LHCN-M2 (cell line): ENCODE results near the gene ANKRD65. TPM values are rescaled to one million over a fixed set of nuclear protein-coding genes. Genes with fewer than 3 reads are reported as not detected.
"Not testable (repeated sequence)": the region's sequence is repeated elsewhere in the genome, so short reads cannot be mapped to it uniquely, and the experiment has no call there.

Experiments used
- DNase-seq: peaks from one replicate; pipeline ENCODE4 v3.0.0-alpha.2; 2012; ENCODE audit warnings: low read depth
- total RNA-seq: library from RNA; depleted of rRNA; stranded (reverse); fragments of >200 nt; gene quantifications from 2 replicates; pipeline ENCODE4 v1.2.3, GENCODE V29; 2014; rRNA removed

The ANKRD65 gene
- total RNA-seq, 1 experiment from 2014 or later = not detected

DNA sequence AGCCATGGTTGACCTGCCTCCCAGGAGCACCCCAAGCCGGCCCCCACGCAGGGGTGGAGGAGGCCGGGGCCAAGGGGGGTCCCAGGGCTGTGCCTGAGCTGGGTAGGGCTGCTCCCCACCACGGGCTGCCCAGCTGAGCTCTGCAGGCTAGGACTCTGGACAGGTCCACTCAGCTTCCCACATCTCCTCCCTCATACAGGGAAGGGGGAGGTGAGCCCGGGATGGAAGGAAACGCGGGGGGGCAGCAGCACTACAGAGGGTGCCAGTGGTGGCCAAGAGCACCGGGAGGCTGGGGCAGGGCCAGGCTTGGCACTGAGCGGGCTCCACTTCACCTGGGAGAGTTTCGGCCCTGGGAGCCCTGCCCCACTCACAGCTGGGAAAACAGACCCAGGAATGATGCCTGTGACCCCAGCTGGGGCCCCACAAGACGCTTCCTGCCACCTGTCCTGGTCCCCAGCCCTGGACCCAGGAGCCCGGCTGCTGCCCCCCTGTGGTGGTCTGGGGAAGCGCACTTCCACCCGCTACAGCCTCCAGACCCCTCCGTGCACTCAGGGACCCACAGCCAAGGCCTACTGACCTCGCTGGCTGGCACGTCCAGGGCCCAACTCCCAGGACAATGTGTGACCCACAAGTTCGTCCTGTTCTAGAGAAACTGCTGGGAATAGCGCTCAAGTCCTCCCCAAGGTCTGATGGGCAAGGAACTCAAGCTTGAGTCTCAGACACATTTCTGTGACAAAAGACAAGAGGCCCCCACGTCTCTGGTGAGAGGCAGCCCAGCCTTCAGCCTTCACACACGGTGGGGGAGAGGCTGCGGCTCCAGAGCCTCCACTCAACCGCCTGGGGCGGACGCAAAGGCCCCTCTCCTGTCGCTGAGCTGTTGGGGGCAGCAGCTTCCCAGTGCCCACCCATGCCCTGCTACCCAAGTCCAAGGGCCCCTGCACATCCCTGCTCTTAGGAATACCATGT lies 49.0 kb downstream of the ANKRD65 start:
- DNase-seq = peak; percentile 82

DNA sequence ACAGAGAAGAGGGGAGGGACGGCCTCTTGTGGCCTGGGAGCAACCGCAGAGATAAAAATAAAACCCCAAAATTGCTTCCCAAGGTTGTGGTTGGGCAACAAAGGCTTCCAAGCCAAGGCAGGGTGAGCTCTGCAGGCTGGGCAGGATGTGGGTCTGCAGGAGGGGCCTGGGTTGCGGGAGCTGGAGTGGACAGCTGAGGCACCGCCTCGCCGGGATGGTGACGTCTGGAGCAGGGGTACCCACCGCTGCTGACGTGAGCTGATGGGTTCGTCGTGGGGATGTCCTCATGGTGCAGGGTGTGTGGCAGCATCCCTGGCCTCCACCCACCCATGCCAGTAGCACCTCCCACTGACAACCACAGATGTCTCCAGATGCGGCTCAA lies 49.7 kb downstream of the ANKRD65 start:
- peak; percentile 84 for DNase-seq

DNA sequence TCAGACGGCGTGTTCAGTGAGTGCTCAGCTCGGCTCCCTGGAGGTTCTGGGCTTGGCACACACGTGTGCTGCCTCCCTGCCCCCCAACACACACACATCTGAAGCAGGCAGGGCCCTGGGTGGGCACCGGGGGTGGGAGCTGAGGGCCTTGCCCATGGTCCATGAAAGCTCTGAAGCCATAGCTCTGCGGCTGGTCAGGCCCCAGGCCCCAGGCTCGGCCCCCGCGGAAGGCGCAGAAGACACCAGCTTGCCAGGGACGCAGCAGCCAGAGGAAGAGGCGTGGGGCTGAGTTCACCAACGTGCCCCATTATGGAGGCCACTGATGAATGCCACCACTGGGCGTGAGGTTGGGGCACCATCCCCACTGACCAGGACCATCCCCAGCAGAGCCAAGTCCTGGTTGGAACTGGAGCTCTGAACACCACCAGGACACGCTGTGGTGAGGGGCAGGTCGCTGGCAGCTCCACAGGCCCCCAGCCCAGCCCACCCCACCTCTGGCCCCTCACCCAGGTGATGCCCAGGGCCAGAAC lies 50.2 kb downstream of the ANKRD65 start:
- DNase-seq = no peak

DNA sequence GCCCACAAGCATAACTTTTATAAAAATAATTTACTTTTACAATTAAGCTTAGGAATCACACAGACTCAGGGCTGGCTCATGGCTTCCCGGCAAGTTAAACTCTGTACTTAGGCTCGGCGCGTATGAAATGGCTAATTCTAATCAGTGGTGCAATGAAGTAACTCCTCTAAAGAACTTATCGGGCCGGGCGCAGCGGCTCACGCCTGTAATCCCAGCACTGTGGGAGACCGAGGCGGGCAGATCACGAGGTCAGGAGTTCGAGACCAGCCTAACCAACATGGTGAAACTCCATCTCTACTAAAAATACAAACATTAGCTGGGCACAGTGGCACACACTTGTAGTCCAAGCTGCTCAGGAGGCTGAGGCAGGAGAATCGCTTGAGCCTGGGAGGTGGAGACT lies 51.0 kb downstream of the ANKRD65 start:
- DNase-seq = not testable (repeated sequence)

Other genes with a start within 250 kb of the ANKRD65 start
- not detected in 2 replicates for gene TTLL10, start 247.4 kb downstream of the ANKRD65 start, total RNA-seq
- not detected in 2 replicates for gene TNFRSF18, start 214.7 kb downstream of the ANKRD65 start, total RNA-seq
- gene TNFRSF4, start 207.1 kb downstream of the ANKRD65 start, total RNA-seq = 0.17 and 0.32 TPM in 2 replicates
- 142 and 150 TPM in 2 replicates for gene SDF4, start 189.3 kb downstream of the ANKRD65 start, total RNA-seq
- 58.0 and 58.3 TPM in 2 replicates for gene B3GALT6, start 189.0 kb downstream of the ANKRD65 start, total RNA-seq
- 0.57 TPM in 1 of 2 replicates, not detected in the other for gene C1QTNF12, start 174.6 kb downstream of the ANKRD65 start, total RNA-seq
- 57.4 and 62.3 TPM in 2 replicates for gene UBE2J2, start 147.4 kb downstream of the ANKRD65 start, total RNA-seq
- 1.5 and 4.1 TPM in 2 replicates for gene SCNN1D, start 140.8 kb downstream of the ANKRD65 start, total RNA-seq
- gene ACAP3, start 113.3 kb downstream of the ANKRD65 start, total RNA-seq = 71.0 and 76.4 TPM in 2 replicates
- gene PUSL1, start 112.7 kb downstream of the ANKRD65 start, total RNA-seq = 31.8 and 34.3 TPM in 2 replicates
- 76.0 and 85.4 TPM in 2 replicates for gene INTS11, start 96.6 kb downstream of the ANKRD65 start, total RNA-seq
- 27.7 and 28.9 TPM in 2 replicates for gene CPTP, start 96.5 kb downstream of the ANKRD65 start, total RNA-seq
- 0.06 TPM in 1 of 2 replicates, not detected in the other for gene TAS1R3, start 90.0 kb downstream of the ANKRD65 start, total RNA-seq
- gene DVL1, start 71.9 kb downstream of the ANKRD65 start, total RNA-seq = 85.6 and 86.6 TPM in 2 replicates
- 292 and 326 TPM in 2 replicates for gene MXRA8, start 62.7 kb downstream of the ANKRD65 start, total RNA-seq
- gene AURKAIP1, start 46.1 kb downstream of the ANKRD65 start, total RNA-seq = 226 and 234 TPM in 2 replicates
- gene CCNL2, start 21.9 kb downstream of the ANKRD65 start, total RNA-seq = 118 and 127 TPM in 2 replicates
- 126 and 134 TPM in 2 replicates for gene MRPL20, start 14.0 kb downstream of the ANKRD65 start, total RNA-seq
- gene VWA1, start 14.4 kb upstream of the ANKRD65 start, total RNA-seq = 1.1 TPM in 2 replicates
- gene ATAD3C, start 28.4 kb upstream of the ANKRD65 start, total RNA-seq = not detected in 2 replicates
- gene ATAD3B, start 50.5 kb upstream of the ANKRD65 start, total RNA-seq = 29.2 and 38.7 TPM in 2 replicates
- 65.0 and 67.9 TPM in 2 replicates for gene ATAD3A, start 90.9 kb upstream of the ANKRD65 start, total RNA-seq
- 0.63 and 0.83 TPM in 2 replicates for gene TMEM240, start 119.3 kb upstream of the ANKRD65 start, total RNA-seq
- 72.5 and 80.6 TPM in 2 replicates for gene SSU72, start 153.6 kb upstream of the ANKRD65 start, total RNA-seq
- 3.3 and 5.9 TPM in 2 replicates for gene FNDC10, start 178.9 kb upstream of the ANKRD65 start, total RNA-seq
- gene MIB2, start 194.2 kb upstream of the ANKRD65 start, total RNA-seq = 43.6 and 63.4 TPM in 2 replicates
- 0.34 and 0.38 TPM in 2 replicates for gene MMP23B, start 210.9 kb upstream of the ANKRD65 start, total RNA-seq
- 14.2 and 19.6 TPM in 2 replicates for gene CDK11B, start 237.7 kb upstream of the ANKRD65 start, total RNA-seq